SK-N-DZ (cell line): ENCODE results near the gene BCL11B.

Source experiments
- DNase-seq: peaks from one replicate; pipeline ENCODE4 v3.0.0-alpha.2; 2015; ENCODE audit warnings: low spot score

BCL11B gene

DNA sequence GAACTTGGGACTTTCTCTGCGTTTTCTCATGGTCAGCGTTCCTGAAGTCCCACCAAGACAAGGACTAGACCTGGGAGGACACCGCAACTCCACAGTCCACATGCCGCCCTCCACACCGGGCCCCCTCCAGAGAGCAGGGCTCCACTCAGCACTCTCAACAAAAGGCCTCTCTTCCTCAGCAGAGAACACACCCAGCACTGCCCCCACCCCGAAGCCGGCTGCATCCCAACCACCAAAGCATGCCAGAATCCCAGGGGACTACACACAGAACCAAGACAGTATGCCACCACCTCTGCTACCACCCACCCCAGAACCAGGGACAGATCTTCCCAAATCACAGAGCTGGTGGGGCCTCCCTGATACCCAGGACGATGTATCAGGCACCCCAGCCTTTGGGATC is 88.3 kb downstream of the BCL11B start:
- no peak for DNase-seq

DNA sequence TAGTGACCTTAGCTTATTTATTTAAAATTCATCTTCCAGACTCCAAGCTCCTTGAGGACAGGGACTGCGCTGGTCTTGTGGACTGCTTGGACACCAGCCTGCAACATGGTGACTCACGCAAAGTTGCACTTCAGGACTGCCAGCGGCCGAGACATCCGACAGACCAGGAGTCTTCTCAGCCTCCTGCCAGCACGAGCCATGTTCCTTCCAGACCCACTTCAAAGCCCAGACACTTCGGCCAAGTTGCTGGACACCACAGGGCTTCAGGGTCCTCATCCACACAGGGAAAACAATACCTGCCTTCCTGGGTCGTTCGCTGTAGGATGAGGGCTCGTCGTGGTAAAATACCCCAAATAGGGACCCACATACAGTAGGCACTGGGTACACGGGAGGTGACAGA is 88.7 kb downstream of the BCL11B start:
- DNase-seq = no peak

DNA sequence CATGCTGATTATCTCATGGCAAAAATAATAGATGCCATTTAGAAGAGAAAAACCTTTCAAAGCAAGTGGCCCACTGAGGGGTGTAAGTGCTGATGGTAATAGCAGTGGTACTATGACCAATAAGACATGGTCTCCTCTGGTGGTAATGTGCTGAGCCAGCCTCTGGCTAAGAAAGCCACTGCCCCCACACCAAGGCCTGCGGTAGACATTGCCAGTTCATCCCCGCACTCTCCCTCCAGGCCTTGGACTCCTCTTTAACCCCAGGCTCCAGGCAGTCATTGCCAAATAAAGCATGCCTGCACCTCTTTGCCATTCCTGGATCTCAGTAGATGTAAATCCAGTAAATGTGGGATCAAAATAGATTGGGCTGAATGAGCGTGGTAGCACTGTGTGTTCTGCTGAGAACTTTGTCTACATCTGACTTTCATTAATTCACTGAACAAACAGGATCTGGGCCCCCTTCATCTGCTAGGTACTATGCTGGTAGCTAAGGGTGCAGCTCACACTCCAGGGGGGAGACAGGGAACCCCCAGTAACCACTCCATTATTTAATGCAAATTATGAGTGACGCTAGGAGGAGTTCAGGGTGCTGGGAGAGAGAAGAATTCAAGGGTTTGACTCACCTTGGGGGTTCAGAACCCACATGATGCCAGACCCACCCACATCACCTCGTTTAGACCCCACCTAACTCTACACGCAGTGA is 89.3 kb downstream of the BCL11B start:
- no peak for DNase-seq

DNA sequence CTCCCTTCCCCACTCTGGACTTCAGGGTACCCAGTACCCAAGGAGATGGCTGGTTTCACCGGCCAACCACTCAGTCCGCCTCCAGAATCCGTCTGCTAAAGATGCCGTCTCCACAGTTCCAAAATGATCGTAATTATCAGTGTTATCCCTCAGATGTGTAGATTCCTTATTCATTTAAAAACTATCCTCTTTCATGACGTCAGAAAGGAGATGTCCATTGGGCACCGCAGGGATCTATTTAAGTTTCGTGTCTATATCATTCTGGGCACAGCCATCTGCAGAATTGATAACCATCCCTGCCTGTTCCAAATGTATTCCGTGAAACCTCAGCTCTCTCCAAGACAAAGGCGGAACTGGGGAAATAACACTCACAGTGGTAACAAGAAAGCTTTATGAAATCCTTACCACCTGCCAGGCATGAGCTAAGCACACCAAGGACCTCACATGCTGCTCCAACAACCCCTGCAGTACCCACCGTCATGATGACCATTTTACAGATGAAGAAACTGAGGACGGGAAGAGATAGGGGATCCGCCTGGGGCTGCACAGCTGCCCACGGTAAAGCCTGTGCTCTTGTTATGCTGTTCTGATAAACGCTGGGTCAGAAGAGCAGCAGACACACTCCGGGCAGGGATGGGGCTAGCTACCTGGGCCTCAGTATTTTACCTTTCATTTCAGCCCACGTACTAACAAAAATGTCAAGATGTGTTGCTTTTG is 90.0 kb downstream of the BCL11B start:
- no peak for DNase-seq

DNA sequence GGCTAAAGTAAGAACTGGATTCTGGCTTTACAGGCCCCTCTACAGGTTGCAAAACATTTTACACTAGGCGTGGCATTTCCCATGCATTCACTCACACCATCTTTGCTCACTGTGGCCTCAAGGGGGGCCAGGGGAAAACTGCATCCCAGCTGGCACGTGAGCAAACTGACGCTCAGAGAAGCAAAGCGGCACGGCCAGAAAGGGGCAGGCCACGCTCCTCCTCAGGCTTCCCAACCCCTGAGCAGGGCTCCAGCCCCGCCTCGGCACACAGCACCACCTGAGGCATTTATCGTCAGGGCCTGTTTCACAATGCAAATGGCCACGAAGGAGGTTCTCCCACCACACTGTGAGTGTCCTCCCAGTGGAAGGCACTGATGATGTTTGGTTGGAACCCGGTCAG is 90.8 kb downstream of the BCL11B start:
- DNase-seq = no peak

DNA sequence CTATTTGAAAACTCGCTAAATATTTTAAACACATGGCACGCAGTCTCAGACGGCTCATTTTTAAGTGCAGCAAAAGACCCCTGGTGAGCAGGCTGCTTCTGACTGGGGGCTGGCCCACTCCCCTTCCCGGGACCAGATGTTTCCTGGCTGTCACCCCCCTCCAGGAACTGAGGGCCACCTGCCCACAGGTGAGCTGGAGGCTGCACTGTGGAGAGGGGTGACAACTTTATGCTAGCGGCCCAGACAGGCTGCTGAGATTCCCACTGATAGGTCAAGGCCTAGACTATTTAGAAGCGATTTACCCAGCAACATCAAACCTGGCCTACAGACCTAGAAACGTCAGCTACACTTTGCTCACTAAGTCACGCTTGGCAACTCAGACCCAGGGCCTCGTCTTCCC is 92.1 kb downstream of the BCL11B start:
- DNase-seq = no peak

DNA sequence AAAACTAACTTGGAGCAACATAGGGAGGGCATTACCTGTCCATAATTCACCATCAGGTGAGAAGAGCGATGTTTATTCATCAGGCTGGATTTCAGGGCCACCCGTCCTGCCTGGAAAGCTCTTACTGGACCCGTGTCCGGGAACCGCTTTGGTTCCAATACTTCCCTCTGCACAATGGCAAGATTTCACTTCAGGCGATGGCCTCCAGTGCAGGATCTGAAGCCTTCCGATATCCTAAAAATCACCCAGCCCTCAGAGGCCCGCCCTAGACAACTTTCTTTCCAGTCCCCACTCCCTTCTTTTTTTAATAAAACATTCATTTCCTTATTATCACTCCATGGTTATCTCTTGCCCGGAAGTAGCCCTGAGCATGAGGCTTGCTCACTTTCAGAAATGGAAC is 92.5 kb downstream of the BCL11B start:
- no peak for DNase-seq

DNA sequence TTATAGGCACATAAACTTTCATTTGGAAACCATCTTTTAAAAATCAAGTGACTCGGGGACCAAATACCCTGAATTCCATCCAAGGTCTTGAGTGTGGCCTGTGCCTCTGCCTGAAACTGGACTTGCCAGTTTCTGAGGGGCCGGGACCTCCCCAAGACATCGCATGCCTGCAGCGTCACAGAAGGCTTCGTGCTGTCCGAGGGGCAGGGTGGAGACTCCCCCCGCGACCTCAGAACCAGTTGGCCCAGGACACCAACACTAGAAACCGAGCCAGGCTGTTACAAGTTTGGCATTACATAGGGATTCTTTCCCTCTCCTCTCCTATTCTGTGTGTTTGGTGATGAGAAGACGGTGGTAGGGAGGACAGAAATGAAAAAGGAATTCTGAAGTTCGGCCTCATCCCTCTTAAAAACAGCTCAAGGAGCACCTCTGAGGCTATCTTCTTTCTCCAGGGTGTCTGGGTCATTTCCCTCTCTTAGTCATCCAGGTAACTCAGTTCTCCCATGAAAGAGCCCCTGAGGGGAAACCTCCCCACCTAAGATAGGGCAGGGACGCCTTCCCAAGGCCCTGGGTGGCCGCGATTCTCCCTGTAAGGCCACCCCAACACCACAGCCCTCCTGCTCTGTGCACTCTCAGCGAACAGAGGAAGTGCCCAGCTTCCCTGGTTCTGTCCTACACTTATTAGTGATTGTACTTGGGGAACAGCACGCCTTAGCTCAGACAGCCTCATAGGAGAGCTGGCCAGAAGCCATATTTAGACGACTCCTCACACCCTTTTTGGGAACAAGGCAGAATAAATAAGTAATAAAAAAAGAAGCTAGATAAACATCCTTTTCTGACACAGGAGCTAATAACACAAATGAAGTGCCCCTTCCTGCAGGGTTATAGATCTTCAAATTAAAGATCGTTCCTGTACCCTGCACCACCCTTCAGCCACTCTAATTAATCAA is 93.8 kb downstream of the BCL11B start:
- no peak for DNase-seq

DNA sequence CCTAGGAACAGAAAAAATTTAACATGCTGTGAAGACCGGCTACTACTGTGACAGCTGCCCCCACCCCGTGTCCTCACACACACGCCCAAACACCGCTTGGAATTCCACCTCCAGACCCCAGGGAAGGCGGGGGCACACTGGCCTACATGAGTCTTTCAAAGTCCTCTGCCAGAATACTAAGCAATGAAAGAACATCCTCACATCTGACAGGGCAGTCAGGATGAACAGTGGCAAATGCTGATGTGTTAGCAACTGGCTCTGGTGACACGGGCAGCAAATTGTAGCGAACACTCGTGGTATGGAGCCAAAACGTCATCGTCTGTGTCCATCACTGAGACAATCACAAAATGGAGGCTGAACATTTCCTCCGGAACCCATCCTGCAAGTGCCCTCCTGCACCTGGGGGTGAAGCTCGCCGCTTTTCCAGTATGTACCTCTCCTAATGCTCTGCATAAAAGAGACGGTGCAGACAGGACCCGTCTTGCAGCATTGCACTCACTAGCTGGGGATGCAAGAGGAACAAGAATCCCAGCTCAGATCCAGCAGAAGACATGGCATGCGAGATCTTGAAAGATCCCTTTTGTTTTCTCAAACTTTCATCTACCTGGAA is 94.8 kb downstream of the BCL11B start:
- DNase-seq = no peak

DNA sequence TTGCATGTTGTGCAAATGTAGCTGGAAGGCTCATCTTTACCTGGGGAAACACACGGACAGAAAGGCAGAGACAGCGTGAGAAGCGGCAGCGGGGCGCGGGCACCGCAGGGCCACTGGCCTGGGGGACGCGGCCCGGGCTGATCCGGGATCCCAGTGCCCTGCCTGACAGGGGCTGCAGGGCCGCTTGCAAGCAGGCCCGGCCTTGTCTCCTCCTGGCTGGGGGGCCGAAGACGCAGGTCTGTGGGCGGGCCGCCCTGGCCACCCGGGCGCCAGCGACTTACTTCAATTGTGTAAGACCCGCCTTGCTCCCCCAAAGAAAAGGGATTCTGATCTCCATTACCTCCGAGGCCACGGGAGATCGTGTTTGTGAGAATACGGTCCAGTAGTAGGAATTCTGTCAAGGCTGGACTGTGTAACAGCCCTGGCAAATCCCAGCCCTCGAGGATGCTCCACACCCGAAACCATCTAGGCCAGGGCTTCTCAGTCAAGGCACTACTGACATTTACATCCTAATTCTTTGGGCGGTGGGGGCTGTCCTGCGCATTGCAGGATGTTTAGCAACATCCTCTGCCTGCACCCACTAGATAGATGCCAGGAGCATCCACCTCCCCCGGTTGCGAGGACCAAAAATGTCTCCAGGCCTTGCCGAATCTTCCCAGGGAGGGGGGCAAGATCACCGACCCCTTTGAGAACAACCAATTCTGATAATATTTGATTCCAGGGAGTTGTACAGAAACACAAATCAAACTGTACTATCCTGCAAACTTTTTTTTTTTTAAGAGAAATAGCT is 95.6 kb downstream of the BCL11B start:
- no peak for DNase-seq

DNA sequence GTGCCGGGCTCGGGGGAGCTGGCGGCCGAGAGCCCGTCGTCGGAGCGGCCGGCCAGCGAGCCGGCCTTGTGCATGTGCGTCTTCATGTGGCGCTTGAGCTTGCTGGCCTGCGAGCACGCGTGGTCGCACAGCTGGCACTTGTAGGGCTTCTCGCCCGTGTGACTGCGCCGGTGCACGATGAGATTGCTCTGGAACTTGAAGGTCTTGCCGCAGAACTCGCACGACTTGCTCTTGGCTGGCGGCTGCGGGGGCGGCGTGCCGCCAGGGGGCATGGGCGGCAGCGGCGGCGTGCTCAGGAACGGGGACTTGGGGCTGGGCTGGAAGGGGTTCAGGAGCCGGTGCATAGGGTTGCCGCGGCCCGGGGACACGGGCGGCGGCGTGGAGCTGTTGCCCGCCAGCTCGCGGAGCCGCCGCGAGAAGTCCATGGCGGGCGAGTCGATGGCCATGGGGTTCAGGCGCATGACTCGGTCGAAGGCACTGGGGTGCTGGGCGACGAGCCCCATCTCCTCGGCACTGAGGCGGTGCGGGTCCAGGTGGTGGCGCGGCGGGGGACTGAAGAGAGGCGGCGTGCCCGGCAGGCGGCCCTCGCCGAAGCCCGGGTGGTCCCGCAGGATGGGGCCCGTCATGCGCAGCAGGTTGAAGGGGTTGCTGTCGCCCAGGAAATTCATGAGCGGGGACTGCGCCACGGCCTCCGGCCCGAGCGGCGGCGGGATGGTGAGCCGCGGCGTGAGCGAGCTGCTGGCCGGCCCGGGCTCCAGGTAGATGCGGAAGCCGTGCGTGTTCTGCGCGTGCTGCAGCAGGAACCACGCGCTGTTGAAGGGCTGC is 96.5 kb downstream of the BCL11B start:
- DNase-seq = no peak

DNA sequence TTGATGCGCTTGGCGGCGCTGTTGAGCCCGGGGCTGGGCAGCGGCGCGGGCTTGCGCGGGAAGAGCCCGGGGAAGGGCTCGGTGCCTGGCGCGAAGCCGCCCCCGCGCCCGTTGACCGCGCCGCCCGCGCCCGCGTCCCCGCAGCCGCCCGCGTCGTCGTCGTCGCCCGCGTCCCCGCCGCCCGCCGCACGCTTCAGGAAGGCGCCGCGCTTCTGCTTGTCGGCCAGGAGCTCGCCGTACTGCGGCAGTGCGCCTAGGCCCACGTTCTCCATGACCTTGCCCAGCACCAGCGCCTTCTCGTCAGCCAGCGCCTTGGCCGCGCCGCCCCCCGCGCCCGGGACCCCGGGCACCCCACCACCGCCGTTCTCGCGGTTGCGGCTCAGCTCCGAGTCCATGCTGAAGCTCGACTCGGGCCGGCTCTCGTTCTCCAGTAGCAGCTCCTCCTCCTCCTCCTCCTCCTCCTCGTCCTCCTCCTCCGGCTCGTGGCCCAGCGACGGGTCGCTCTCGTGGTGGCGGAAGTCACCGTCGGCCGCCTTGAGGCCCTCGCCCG is 97.2 kb downstream of the BCL11B start:
- no peak for DNase-seq

DNA sequence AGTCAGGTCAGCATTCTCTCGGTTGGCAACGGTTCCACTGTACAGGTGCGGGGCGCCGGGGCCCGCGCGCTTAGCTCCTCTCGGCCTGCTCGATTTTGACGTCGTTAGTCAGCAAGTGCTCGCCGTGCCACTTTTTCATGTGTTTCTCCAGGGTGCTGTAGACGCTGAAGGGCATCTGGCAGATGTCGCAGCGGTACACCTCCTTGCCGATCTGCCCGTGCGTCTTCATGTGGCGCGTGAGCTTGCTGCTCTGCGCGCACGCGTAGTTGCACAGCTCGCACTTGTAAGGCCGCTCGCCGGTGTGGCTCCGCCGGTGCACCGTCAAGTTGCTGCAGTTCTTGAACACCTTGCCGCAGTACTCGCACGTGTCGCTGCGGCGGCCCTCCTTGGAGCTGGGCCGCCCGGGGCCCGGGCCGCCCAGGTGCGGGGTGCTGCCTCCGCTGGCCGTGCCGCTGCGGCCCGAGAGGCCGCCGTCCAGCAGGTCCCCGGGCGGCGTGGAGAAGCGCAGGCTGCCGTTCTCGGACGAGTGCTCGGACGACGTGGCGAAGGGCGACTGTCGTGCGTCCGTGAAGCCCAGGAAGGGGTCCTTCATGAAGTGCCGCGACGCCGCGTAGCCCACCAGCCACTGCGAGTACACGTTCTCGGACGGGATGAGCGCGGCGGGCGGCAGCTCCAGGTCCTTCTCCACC is 97.8 kb downstream of the BCL11B start:
- DNase-seq = no peak

DNA sequence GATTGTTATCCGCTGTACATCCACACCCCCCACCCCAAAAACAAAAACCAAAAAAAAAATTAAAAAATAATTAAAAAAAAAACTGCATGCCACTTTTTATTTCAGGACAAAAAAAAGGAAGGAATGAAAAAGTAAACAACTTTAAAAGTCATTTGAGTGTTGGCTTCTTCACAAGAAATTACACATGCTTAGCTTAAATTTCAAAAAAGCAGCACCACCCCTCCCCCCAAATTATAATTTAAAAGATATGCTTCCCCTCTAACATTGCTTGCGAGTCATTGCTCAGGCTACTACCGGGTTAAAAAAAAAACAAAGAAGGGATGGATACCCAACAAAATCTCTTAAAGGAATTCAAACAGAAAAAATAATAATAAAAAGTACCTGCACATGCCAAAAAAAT is 98.5 kb downstream of the BCL11B start:
- no peak for DNase-seq

DNA sequence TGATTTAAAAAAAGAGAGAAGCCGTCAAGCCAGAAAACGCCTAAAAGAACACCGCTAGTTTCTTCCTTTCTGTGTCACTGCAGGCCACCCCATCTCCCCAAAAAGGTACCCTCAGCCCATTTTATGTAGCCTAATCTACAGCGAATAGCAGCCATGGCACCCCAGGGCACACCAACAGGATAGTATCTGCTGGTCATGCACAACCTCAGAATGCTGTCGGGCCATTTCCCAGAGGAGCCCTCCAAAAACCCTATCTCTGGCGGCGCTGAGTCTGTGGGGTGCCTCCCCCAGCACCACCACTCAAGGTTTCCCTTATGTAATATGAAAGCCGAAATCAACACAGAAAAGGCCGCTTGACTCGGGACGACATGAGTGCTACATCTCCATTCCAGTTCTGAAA is 98.9 kb downstream of the BCL11B start:
- no peak for DNase-seq

DNA sequence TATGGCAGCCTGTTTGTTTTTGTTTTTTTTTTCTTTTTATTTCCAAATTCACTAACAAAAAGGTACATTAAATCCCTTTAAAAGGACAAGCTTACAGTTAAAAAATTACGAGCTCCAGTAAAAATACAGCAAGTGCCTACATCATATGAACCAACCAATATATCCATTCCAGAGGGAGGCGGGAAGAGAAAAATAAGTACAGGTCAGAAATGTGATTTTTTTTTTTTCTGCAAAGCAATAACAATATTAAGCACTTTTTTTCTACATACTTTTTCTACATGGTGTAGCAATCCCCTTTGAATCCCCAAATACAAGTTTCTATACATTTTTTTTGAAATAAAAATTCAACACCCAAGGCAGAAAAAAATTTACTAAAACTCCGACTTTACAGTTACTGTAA is 100.6 kb downstream of the BCL11B start:
- no peak for DNase-seq

DNA sequence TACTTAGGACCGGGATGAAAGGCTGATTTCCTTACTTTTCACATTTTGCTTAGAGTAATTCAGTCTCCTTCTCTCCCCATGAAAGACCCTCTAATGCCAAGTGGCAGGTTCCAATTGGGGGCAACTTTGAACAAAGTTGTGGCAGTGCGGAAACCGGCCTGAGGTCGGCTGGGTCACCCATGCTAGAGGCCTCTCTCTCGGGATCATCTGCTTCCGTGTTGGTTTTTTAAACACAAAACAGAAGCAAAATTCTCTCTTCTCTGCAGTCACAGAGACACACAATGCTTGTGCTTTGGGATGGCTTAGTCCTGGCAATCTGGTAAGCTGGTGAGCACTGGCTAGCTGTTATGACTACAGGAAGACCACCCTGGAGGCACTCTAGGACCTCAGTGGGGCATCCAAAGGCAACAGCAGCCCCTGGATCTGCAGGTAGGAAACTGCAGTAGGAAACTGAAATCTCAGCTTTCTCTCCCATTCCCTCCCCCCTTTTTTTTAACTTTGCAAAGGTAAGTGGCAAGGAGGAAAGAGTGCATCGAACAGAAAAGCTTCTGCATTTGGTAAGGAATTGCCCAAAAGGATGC is 102.1 kb downstream of the BCL11B start:
- DNase-seq = no peak

DNA sequence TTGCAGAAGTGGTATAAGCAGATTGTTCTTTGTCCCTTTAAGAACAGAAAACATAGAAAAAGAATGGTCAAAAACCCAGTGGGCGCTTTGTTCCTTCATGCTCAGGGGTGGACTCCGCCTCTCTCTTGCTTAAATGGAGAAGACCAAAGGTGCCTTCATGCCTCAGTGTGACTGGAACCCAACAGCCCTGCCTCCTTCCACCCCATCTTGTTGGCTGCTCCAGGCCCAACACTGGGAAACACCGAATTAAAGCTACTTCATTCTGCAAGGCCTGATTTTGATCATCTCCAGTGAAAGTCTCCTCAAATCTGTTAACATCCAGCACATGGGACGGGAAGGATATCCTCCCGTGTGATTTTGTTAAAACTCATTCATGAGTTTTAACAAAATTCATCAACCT is 103.7 kb downstream of the BCL11B start:
- DNase-seq = no peak

DNA sequence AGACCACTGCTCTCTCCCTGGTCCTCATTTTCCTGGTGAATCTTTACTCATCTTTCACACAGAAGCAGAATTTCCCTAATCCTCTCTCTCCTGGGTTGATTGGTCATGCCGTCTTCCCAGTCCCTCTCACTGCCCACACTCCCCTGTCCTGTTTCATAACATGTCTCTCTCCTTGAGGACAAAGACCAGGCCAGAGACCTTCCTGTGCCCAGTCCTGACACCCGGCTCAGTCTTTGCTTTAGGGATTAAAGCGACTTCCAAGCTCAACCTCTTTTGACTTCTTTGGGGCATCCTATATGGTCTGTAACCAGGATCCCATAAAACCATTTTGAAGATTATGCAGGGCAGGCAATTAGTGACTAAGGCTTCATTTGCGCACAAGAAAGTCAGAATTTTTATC is 105.5 kb downstream of the BCL11B start:
- DNase-seq = no peak
